NCI-H510A (cell line): ENCODE results near the gene MICAL2.
A peak's percentile ranks its signal among the peaks of the same experiment; 100 is the strongest.

Experiments
- DNase-seq: peaks from one replicate; lab custom pipeline; 2025; lab: John Stamatoyannopoulos, UW

The MICAL2 gene

GRCh38 chr11:12246147-12246546, 135.8 kb downstream of the MICAL2 start:
- no peak for DNase-seq

- no peak for DNase-seq
Measured at GRCh38 chr11:12246989-12247388, 136.6 kb downstream of the MICAL2 start.

- no peak for DNase-seq
Measured at GRCh38 chr11:12247543-12248254, 137.3 kb downstream of the MICAL2 start.

- DNase-seq, result peak; percentile 89
Measured at GRCh38 chr11:12248330-12248729, 137.9 kb downstream of the MICAL2 start.

GRCh38 chr11:12249590-12250260, 139.3 kb downstream of the MICAL2 start:
- DNase-seq, result peak; percentile 85

GRCh38 chr11:12251666-12252560, 141.5 kb downstream of the MICAL2 start:
- DNase-seq, result no peak

- DNase-seq, result no peak
Measured at GRCh38 chr11:12253843-12254281, 143.5 kb downstream of the MICAL2 start.

GRCh38 chr11:12258451-12258850, 148.1 kb downstream of the MICAL2 start:
- no peak for DNase-seq

GRCh38 chr11:12259956-12260355, 149.6 kb downstream of the MICAL2 start:
- DNase-seq, result no peak

- DNase-seq, result no peak
Measured at GRCh38 chr11:12260731-12261521, 150.5 kb downstream of the MICAL2 start.

- no peak for DNase-seq
Measured at GRCh38 chr11:12261551-12261950, 151.2 kb downstream of the MICAL2 start.

GRCh38 chr11:12263141-12263693, 152.8 kb downstream of the MICAL2 start:
- no peak for DNase-seq

- DNase-seq, result no peak
Measured at GRCh38 chr11:12264361-12264760, 154.0 kb downstream of the MICAL2 start.

GRCh38 chr11:12266132-12266531, 155.7 kb downstream of the MICAL2 start:
- no peak for DNase-seq

- DNase-seq, result no peak
Measured at GRCh38 chr11:12266943-12267342, 156.6 kb downstream of the MICAL2 start.

- no peak for DNase-seq
Measured at GRCh38 chr11:12267921-12268320, 157.5 kb downstream of the MICAL2 start.

GRCh38 chr11:12269104-12269441, 158.7 kb downstream of the MICAL2 start:
- DNase-seq, result no peak

GRCh38 chr11:12269446-12270214, 159.2 kb downstream of the MICAL2 start:
- no peak for DNase-seq

GRCh38 chr11:12270215-12270797, 159.9 kb downstream of the MICAL2 start:
- no peak for DNase-seq

GRCh38 chr11:12270817-12271216, 160.4 kb downstream of the MICAL2 start:
- no peak for DNase-seq
